ENCODE measurements around the gene ENC1. TPM values are rescaled to one million over a fixed set of nuclear protein-coding genes. Genes with fewer than 3 reads are reported as not detected.

The ENC1 gene
- total RNA-seq, 1 donor from 2014 or later = 46.4 TPM

Other genes starting within 250 kb of the ENC1 start
- 63.8 TPM for gene HEXB, start 44.5 kb upstream of the ENC1 start, total RNA-seq
- 36.7 TPM for gene GFM2, start 126.4 kb upstream of the ENC1 start, total RNA-seq
- gene NSA2, start 126.5 kb upstream of the ENC1 start, total RNA-seq = 82.6 TPM
- 4.6 TPM for gene FAM169A, start 225.7 kb upstream of the ENC1 start, total RNA-seq

Measured in skin of body (tissue), 1 donor.